Right atrium auricular region (tissue), 2 donors: ENCODE results near the gene ZNF491. TPM values are rescaled to one million over a fixed set of nuclear protein-coding genes. Genes with fewer than 3 reads are reported as not detected.
"Not testable (repeated sequence)": the region's sequence is repeated elsewhere in the genome, so short reads cannot be mapped to it uniquely, and the experiment has no call there.

ENCODE experiments used
- DNase-seq: peaks from one replicate; pipeline ENCODE4 v3.0.0-alpha.2; 2019; ENCODE audit warnings: low spot score
- H3K27ac ChIP-seq, 2 donors: fragments of 200-600 bp; sonication (generic); 1 replicate in 1 of 2; 2 replicates in 1 of 2; pipeline ENCODE4 v1.5.1; 2016 to 2019
- H3K27me3 ChIP-seq, 2 donors: fragments of 200-600 bp; sonication (generic); one replicate each; pipeline versions ENCODE4 v1.5.1 to v1.6.0; 2017 to 2019
- H3K36me3 ChIP-seq: fragments of 200-600 bp; sonication (generic); one replicate; pipeline ENCODE4 v1.5.1; 2016
- H3K4me1 ChIP-seq, 2 donors: fragments of 200-600 bp; sonication (generic); one replicate each; pipeline versions ENCODE4 v1.5.1 to v1.6.0; 2017 to 2019
- H3K4me3 ChIP-seq, 2 donors: fragments of 200-600 bp; sonication (generic); 1 replicate in 1 of 2; 2 replicates in 1 of 2; pipeline ENCODE4 v1.5.1; 2017 to 2019; ENCODE audit warnings: mild to moderate bottlenecking in 1 of 2, moderate library complexity in 1 of 2
- H3K9me3 ChIP-seq, 2 donors: fragments of 200-600 bp; sonication (generic); one replicate each; pipeline ENCODE4 v1.5.1; 2019
- CTCF ChIP-seq, 2 donors: fragments of 200-600 bp; sonication (generic); IDR thresholded peaks; one replicate each; pipeline ENCODE4 v1.5.1; 2019; ENCODE audit warnings: antibody characterized with exemption in 2 of 2
- total RNA-seq, 2 donors: library from RNA; depleted of rRNA; stranded (reverse); fragments of >200 nt; gene quantifications; one replicate each; pipeline ENCODE4 v1.1.0, GENCODE V29; 2016

Gene ZNF491
- total RNA-seq, 2 donors from 2014 or later, result 1.6 to 6.2 TPM

DNA sequence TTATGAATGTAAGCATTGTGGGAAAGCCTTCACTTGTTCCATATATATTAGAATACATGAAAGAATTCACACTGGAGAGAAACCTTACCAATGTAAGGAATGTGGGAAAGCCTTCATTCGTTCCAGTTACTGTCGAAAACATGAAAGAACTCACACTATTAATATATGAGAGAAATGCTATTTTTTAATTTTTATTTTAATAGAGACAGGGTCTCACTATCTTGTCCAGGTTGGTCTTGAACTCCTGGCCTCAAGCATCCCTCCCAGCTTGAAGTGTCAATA is 8.7 kb downstream of the ZNF491 start:
- Histone ChIP-seq H3K9me3 (peaks cover 15 to 26% of the 10 kb centered on the region in 2 donors), H3K4me3 (no peak overlapping the region), H3K27me3 (no peaks in the 10 kb centered on the region), H3K36me3 (peaks cover 19% of the 10 kb centered on the region), H3K4me1 (no peaks in the 10 kb centered on the region), H3K27ac (no peak overlapping the region)
- DNase-seq, result no peak
- TF ChIP-seq CTCF (IDR thresholded peaks at IDR 0.05), result no peak

DNA sequence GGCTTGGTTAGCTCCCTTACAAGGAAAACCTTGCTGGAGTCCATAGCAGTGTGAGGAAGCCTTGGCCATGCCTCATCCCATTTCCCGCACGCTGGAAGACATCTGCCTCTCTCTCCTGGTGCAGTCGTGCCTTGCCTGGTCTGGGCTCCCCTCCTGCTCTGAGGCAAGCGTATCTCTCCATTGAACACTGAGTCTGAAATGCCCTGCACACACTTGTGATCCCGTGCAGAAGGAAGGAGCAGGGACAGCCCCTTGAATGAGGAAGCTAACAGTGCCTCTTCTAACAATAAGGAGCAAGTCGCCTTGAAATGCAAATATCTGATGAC is 15.3 kb downstream of the ZNF491 start:
- Histone ChIP-seq H3K36me3 (no peaks in the 10 kb centered on the region), H3K27ac (peak overlapping the region; percentile 87 to 91)
- no peak for TF ChIP-seq CTCF (IDR thresholded peaks at IDR 0.05)

DNA sequence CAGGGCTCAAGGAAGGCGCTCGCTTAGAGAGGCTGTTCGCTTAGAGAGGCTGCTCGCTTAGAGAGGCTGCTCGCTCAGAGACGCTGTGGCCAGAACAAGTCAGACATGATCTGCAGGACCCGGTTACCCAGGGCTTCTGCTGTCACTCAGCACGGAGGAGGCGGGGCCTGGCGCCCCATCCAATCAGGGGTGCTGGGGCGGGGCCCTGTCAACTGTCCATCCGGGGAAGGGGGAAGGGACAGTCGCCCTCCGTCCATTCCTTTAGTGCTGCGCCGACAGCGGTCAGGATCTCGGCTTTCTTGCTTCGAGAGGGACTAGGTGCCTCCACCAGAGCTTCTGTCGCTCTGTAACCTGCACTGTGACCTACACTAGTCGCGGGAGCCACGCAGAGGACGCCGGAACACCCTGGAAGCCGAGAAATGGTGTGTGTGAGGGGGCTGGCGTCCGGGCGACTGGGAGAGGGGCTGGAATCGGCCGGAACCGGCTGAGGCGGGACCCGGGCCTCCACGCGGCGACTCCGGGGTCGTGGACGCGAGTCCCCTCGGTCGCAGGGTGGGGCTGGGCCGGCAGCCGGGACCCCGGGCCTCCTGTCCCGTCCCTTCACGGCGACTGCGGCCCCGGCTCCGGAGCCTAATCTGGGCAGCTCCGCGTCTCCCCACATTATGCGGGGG is 15.8 kb downstream of the ZNF491 start, which contains the start of gene ZNF440:
Gene ZNF440 (plus strand): TSS at position 245 of the 671 bp plus-strand sequence. CDS start 175 bp downstream, at position 420.
- Histone ChIP-seq H3K4me1 (peaks cover 0 to 20% of the 10 kb centered on the region in 2 donors), H3K36me3 (no peaks in the 10 kb centered on the region), H3K9me3 (no peaks in the 10 kb centered on the region), H3K27me3 (no peaks in the 10 kb centered on the region), H3K4me3 (peak within 1 kb of the TSS; percentile 80 to 88), H3K27ac (peak within 1 kb of the TSS; percentile 87 to 91)
- peak; percentile 96 for DNase-seq
- TF ChIP-seq CTCF (IDR thresholded peaks at IDR 0.05), result no peak

More for the DNA sequence above, 15.3 kb downstream of the ZNF491 start:
- Histone ChIP-seq H3K9me3 (no peaks in the 10 kb centered on the region), H3K27me3 (no peaks in the 10 kb centered on the region), H3K4me3 (peak overlapping the region; percentile 80 to 88), H3K4me1 (peaks cover 0 to 20% of the 10 kb centered on the region in 2 donors)
- DNase-seq, result no peak

DNA sequence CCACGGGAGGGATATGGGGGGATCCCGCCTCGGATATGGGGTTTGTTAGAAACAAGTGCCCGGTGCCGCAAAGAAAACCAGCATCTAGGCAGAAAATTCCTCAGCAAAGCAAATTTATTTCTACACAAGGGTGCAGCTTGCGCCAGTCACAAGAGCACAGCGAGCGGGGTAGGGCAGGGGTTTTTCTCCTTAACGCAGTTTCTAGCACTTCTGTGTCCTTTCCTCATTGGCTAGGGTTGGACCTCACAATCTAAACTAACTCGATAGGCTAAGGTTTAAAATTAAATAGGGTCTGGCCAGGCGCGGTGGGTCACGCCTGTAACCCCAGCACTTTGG is 16.3 kb downstream of the ZNF491 start:
- H3K27ac ChIP-seq, result peak overlapping the region; percentile 87 to 91
- DNase-seq, result no peak
- no peak for TF ChIP-seq CTCF (IDR thresholded peaks at IDR 0.05)
- no peaks in the 10 kb centered on the region for H3K36me3 ChIP-seq
- no peaks in the 10 kb centered on the region for H3K27me3 ChIP-seq
- no peaks in the 10 kb centered on the region for H3K9me3 ChIP-seq
- H3K4me3 ChIP-seq, result peak overlapping the region; percentile 80 to 88
- peaks cover 0 to 20% of the 10 kb centered on the region in 2 donors for H3K4me1 ChIP-seq

- no peaks in the 10 kb centered on the region for H3K9me3 ChIP-seq
- no peaks in the 10 kb centered on the region for H3K27me3 ChIP-seq
- no peak overlapping the region for H3K4me3 ChIP-seq
- H3K36me3 ChIP-seq, result no peaks in the 10 kb centered on the region
- no peak for DNase-seq
- no peaks in the 10 kb centered on the region for H3K4me1 ChIP-seq
- TF ChIP-seq CTCF (IDR thresholded peaks at IDR 0.05), result no peak
- H3K27ac ChIP-seq, result no peak overlapping the region
These were observed 23.3 kb downstream of the ZNF491 start for GRCh38 chr19:11821474-11822109.

DNA sequence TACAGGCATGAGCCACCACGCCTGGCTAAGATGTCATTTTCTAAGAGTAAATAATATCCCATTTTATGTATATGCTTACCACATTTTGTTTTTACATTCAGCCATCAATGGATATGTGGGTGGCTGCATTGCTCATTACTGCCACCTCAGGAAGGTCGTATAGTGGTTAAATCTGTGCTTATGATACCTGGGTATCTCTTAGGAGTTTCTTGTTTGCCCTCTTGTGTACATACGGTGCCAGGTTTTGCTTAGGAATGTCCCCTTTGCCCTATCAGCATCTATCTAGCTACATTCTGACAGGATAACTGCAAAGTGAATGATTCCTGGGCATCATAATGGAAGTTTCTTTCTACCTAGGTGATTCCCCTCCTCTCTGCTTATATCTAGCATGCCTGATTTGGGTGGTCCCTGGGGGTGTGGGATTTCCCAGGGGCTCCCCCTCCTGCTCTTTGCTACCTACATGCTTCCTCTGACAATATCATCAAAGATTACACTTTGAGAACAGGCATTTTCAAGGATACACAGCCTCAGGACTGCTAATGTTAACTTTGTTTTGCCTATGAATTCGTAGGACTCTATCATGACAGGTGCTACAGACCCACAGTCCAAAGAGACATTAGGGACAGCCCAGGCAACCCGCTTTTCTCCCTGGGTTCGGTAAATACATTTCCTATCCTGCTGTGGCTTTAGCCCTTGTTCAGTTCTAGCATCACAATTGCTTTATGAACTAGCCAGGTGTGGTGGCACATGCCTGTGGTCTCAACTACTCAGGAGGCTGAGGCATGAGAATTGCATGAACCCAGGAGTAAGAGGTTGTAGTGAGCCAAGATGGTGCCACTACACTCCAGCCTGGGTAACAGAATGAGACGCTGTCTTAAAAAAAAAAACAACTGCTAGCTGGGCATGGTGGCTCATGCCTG is 30.9 kb downstream of the ZNF491 start:
- Histone ChIP-seq H3K9me3 (peaks cover 13 to 38% of the 10 kb centered on the region in 2 donors), H3K36me3 (peaks cover 40% of the 10 kb centered on the region)
- H3K27ac ChIP-seq, H3K4me1 ChIP-seq, DNase-seq, H3K27me3 ChIP-seq, H3K4me3 ChIP-seq: not testable (repeated sequence)
